BE2C (cell line): ENCODE measurements around the gene ZPLD1.
A peak's percentile ranks its signal among the peaks of the same experiment; 100 is the strongest.

Experiments used
- DNase-seq: peaks from one replicate; pipeline ENCODE4 v3.0.0-alpha.2; 2020
- H3K27me3 ChIP-seq: fragments of 250-450 bp; sonication (Bioruptor Pico); 2 replicates; pipeline ENCODE4 v1.5.1; 2020; ENCODE audit warnings: mild to moderate bottlenecking
- H3K36me3 ChIP-seq: fragments of 250-450 bp; sonication (Bioruptor Pico); 2 replicates; pipeline ENCODE4 v1.5.1; 2020; ENCODE audit warnings: mild to moderate bottlenecking
- H3K4me1 ChIP-seq: fragments of 250-450 bp; sonication (Bioruptor Pico); 2 replicates; pipeline ENCODE4 v1.5.1; 2020
- H3K4me3 ChIP-seq: 2 replicates; pipeline ENCODE4 v1.5.1; 2011; ENCODE audit warnings: low read depth, low read length
- H3K9me3 ChIP-seq: fragments of 250-450 bp; sonication (Bioruptor Pico); 2 replicates; pipeline ENCODE4 v1.5.1; 2020
- CTCF ChIP-seq: IDR thresholded peaks from 2 replicates; pipeline ENCODE4 v1.5.1; 2012; ENCODE audit warnings: mild to moderate bottlenecking, low read depth, low read length

Gene ZPLD1

GRCh38 chr3:102441832-102442231 lies 7.0 kb downstream of the ZPLD1 start:
- Histone ChIP-seq H3K27me3 (no peaks in the 10 kb centered on the region), H3K4me3 (no peak overlapping the region), H3K4me1 (peaks cover 5% of the 10 kb centered on the region), H3K36me3 (no peaks in the 10 kb centered on the region), H3K9me3 (no peaks in the 10 kb centered on the region; the same call in 1 of the 2 replicates)
- no peak for DNase-seq
- no peak for TF ChIP-seq CTCF

GRCh38 chr3:102443021-102443420 lies 8.2 kb downstream of the ZPLD1 start:
- peaks cover 5% of the 10 kb centered on the region for H3K4me1 ChIP-seq
- DNase-seq, result no peak
- H3K27me3 ChIP-seq, result no peaks in the 10 kb centered on the region
- no peaks in the 10 kb centered on the region; the same call in 1 of the 2 replicates for H3K9me3 ChIP-seq
- TF ChIP-seq CTCF, result no peak
- H3K4me3 ChIP-seq, result no peak overlapping the region
- no peaks in the 10 kb centered on the region for H3K36me3 ChIP-seq

- DNase-seq, result no peak
- H3K4me3 ChIP-seq, result no peak overlapping the region
- no peaks in the 10 kb centered on the region for H3K27me3 ChIP-seq
- peaks cover 8% of the 10 kb centered on the region for H3K4me1 ChIP-seq
- H3K9me3 ChIP-seq, result no peaks in the 10 kb centered on the region; the same call in 1 of the 2 replicates
- TF ChIP-seq CTCF, result no peak
- H3K36me3 ChIP-seq, result no peaks in the 10 kb centered on the region
Measured at GRCh38 chr3:102444101-102444500, 9.3 kb downstream of the ZPLD1 start.

- no peak for TF ChIP-seq CTCF
- no peaks in the 10 kb centered on the region for H3K36me3 ChIP-seq
- H3K4me1 ChIP-seq, result peaks cover 9% of the 10 kb centered on the region
- H3K4me3 ChIP-seq, result no peak overlapping the region
- no peaks in the 10 kb centered on the region for H3K27me3 ChIP-seq
- H3K9me3 ChIP-seq, result no peaks in the 10 kb centered on the region; the same call in 1 of the 2 replicates
- DNase-seq, result no peak
Measured at GRCh38 chr3:102447272-102447671, 12.5 kb downstream of the ZPLD1 start.

- Histone ChIP-seq H3K9me3 (no peaks in the 10 kb centered on the region), H3K36me3 (no peaks in the 10 kb centered on the region), H3K27me3 (no peaks in the 10 kb centered on the region), H3K4me1 (peaks cover 4% of the 10 kb centered on the region; the same call in 1 of the 2 replicates), H3K4me3 (no peak overlapping the region)
- no peak for TF ChIP-seq CTCF
- peak; percentile 20 for DNase-seq
Measured at GRCh38 chr3:102449341-102449740, 14.5 kb downstream of the ZPLD1 start.

GRCh38 chr3:102449930-102450329 lies 15.1 kb downstream of the ZPLD1 start:
- H3K4me1 ChIP-seq, result peaks cover 4% of the 10 kb centered on the region; the same call in 1 of the 2 replicates
- DNase-seq, result no peak
- H3K9me3 ChIP-seq, result no peaks in the 10 kb centered on the region
- no peaks in the 10 kb centered on the region for H3K36me3 ChIP-seq
- H3K27me3 ChIP-seq, result no peaks in the 10 kb centered on the region
- no peak overlapping the region for H3K4me3 ChIP-seq
- no peak for TF ChIP-seq CTCF
